IPS-NIHi7 (cell line): ENCODE results near the gene ZNF91.
"Not testable (repeated sequence)": the region's sequence is repeated elsewhere in the genome, so short reads cannot be mapped to it uniquely, and the experiment has no call there.

Experiments
- DNase-seq: peaks from one replicate; pipeline ENCODE4 v3.0.0; 2012; ENCODE audit warnings: mixed read lengths; ENCODE audit errors: extremely low spot score

The ZNF91 gene

GRCh38 chr19:23395041-23395721 is at the start of gene ZNF91:
Gene ZNF91 (minus strand): TSS chr19:23395471. CDS start chr19:23395354, 117 bp downstream.
- peak; percentile 80 for DNase-seq

- peak; percentile 47 for DNase-seq
These were observed 45.5 kb upstream of the ZNF91 start for GRCh38 chr19:23440791-23441190.

- peak; percentile 41 for DNase-seq
These were observed 44.9 kb upstream of the ZNF91 start for GRCh38 chr19:23440207-23440606.

GRCh38 chr19:23439623-23440022 is 44.4 kb upstream of the ZNF91 start:
- no peak for DNase-seq

GRCh38 chr19:23437901-23438300 is 42.6 kb upstream of the ZNF91 start:
- DNase-seq: no peak

GRCh38 chr19:23436944-23437343 is 41.7 kb upstream of the ZNF91 start:
- peak; percentile 22 for DNase-seq

- DNase-seq: no peak
These were observed 41.0 kb upstream of the ZNF91 start for GRCh38 chr19:23436318-23436717.

GRCh38 chr19:23420824-23421223 is 25.6 kb upstream of the ZNF91 start:
- no peak for DNase-seq

- DNase-seq: not testable (repeated sequence)
These were observed 24.0 kb upstream of the ZNF91 start for GRCh38 chr19:23419261-23419660.

GRCh38 chr19:23415561-23416191 is 20.4 kb upstream of the ZNF91 start:
- peak; percentile 87 for DNase-seq

- no peak for DNase-seq
These were observed 19.8 kb upstream of the ZNF91 start for GRCh38 chr19:23415034-23415433.

- no peak for DNase-seq
These were observed 14.9 kb upstream of the ZNF91 start for GRCh38 chr19:23410155-23410554.

GRCh38 chr19:23409392-23410048 is 14.2 kb upstream of the ZNF91 start:
- DNase-seq: no peak

- no peak for DNase-seq
These were observed 12.4 kb upstream of the ZNF91 start for GRCh38 chr19:23407616-23408133.

- no peak for DNase-seq
These were observed 11.4 kb upstream of the ZNF91 start for GRCh38 chr19:23406721-23407120.

GRCh38 chr19:23406091-23406490 is 10.8 kb upstream of the ZNF91 start:
- no peak for DNase-seq

- DNase-seq: no peak
These were observed 9.4 kb upstream of the ZNF91 start for GRCh38 chr19:23404676-23405075.

GRCh38 chr19:23403581-23404324 is 8.5 kb upstream of the ZNF91 start:
- DNase-seq: no peak

- no peak for DNase-seq
These were observed 7.8 kb upstream of the ZNF91 start for GRCh38 chr19:23403052-23403451.

GRCh38 chr19:23402388-23402787 is 7.1 kb upstream of the ZNF91 start:
- no peak for DNase-seq

GRCh38 chr19:23401086-23401610 is 5.9 kb upstream of the ZNF91 start:
- no peak for DNase-seq

GRCh38 chr19:23399443-23399842 is 4.2 kb upstream of the ZNF91 start:
- no peak for DNase-seq
